Activated T-helper 1 cell treated with anti-CD3 and anti-CD28 coated beads, Interleukin-2, amount 50 U/mL, for 16 hours (primary cell): ENCODE results near the gene MBNL3.
"Not testable (repeated sequence)": the region's sequence is repeated elsewhere in the genome, so short reads cannot be mapped to it uniquely, and the experiment has no call there.

Experiments used
- DNase-seq, 2 donors: peaks; one replicate each; pipeline ENCODE4 v3.0.0-alpha.2; 2020; ENCODE audit warnings: low read depth in 1 of 2, low spot score in 1 of 2

The MBNL3 gene

GRCh38 chrX:132378281-132378680 is 110.6 kb downstream of the MBNL3 start:
- no peak for DNase-seq

DNA sequence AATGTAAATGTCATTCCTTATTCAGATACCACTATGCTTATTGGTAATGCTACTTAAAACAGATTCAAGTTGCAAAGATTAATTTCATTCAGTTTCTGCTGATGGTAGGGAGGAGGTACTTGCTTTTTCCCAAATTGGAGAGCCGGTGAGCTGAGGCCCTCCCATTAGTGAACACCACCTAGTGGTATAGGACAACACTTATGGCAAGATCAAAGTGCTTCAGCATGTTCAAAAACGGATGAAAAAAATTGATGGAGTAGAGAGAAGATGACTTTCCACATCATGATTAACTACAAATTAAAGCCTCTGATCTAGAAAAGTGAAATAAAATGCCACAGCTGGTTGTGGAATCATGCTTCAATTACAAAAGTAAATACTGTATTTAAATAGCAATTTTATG is 112.9 kb downstream of the MBNL3 start:
- no peak for DNase-seq

GRCh38 chrX:132373610-132374009 is 115.2 kb downstream of the MBNL3 start:
- DNase-seq = no peak

- no peak for DNase-seq
These were observed 119.1 kb downstream of the MBNL3 start for GRCh38 chrX:132369617-132370326.

- DNase-seq = no peak
These were observed 120.9 kb downstream of the MBNL3 start for GRCh38 chrX:132367984-132368383.

DNA sequence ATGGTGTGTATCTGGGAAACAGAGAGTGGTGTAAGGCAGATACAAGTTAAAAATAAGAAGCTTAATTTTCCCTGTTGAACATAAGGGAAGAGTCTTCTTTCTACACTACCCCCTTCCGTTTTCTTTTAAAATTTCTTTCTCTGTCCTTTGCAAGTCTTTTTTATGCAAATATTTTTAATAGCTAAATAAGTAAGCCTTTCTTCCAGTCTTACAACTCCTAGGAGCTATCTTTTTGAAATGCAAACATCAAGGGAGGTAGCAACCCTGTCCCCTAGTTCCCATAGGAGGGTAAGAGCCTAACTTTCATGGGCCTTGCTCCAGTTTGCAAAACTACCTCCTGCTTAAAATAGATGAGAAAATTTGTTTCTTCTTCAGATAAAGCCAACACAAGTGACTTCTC is 121.5 kb downstream of the MBNL3 start:
- no peak for DNase-seq

DNA sequence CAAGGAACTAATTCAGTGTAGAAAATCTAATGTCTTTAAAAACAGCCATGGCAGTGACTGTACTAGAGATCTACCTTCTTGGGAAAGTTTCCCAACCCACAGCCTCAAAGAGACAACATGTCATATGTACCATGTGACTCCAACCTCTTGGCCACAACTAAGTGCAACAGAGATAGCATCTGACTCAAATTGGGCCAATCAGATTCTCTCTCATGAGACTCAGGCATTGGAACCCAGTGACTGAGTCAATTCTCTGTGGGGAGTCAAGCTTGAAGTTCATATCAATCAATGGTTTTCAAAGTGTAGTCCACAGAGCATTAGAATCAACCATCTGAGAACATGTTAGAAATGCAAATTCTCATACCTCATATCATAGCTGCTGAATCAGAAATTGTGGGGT is 123.3 kb downstream of the MBNL3 start:
- no peak for DNase-seq

DNA sequence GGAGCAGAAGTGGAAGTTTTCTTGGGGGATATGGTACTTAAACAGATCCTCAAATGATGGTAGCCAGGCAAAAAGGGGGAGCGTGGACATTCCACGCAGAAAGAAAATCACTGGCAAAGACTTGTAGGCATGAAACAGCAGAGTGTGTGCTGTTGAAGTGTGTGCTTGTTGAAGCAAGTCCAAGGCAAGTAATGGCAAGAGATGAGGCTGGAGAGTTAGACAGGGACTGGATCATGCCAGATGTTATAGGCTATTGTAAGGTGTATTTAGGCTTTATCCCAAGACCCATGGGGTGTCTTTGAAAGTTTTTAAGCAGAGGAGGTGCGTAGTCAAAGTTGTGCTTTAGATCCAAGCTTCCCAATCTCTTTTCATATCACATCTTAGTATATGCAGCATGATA is 124.5 kb downstream of the MBNL3 start:
- no peak for DNase-seq

DNA sequence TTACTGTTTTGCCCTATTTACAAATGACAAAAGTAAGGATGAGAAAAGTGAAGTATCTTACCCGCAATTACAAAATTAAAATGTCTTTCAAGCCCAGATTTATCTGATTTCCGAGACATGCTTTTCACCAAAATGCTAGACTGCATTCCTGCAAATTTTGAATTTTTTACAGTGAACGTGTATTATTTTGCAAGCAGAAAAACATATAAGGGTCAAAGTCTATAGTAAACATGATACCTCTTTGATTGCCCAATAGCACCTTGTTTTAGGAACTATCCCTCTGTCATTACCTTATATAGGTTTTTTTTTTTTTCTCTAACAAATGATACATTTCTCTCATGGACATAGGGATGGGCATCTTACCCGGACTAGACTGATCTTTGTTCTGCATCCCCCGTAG is 135.4 kb downstream of the MBNL3 start:
- no peak for DNase-seq

- no peak for DNase-seq
These were observed 152.7 kb downstream of the MBNL3 start for GRCh38 chrX:132336172-132336571.

GRCh38 chrX:132333351-132333750 is 155.5 kb downstream of the MBNL3 start:
- no peak for DNase-seq

GRCh38 chrX:132331532-132331931 is 157.3 kb downstream of the MBNL3 start:
- no peak for DNase-seq

DNA sequence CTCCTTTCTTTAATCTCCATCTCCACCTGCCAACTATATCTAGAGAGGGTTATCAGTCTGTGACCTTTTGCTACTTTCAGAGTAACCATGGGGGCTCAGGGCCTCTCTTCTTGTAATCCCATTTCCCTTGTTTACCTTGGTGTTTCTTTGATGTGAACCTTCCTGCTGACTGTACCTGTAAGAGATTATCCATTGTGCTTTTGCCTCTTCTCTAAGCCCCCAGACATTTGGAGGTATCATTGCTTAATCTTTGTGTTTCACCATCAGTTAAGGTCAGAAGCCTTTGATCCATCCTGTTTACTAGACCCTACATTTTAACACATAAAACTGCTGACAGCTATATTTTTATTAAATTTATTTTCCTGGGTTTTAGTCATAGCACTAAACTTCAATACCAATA is 157.8 kb downstream of the MBNL3 start:
- no peak for DNase-seq

DNA sequence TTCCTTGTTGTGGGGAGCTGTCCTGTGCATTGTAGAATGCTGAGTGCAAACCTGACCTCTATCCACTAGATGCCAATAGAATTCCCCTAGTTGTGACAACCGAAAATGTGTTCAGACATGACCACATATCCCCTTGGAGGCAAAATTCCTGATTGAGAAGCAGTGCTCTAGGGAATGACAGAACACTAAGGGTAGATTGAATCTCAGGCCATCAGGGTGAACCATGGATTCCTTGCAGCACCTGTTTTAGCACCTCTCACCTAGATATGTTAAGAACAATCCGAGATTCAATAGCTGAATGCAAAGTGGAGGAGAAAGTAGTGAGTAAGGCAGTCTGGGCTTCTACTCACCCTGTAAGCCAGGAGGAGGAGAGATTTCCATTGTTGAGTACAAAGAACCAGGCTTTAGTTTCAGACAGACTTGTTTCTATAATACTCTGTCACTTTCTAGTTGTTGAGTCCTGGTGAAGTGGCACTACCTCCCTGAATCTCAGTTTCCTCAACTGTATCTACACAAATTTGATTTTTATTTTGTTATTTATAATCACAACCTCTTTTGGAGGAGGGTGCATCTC is 158.6 kb downstream of the MBNL3 start:
- DNase-seq = no peak

DNA sequence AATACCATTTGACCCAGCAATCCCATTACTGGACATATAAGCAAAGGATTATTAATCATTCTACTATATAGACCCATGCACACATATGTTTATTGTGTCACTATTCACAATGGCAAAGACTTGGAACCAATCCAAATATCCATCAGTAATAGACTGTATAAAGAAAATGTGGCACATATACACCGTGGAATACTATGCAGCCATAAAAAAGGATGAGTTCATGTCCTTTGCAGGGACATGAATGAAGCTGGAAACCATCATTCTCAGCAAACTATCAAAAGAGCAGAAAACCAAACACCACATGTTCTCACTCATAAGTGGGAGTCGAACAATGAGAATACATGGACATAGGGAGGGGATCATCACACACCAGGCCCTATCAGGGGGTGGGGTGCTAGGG is 161.9 kb downstream of the MBNL3 start:
- not testable (repeated sequence) for DNase-seq
